MCF 10A (cell line): Measurements from ENCODE around the gene FZD7. TPM values are rescaled to one million over a fixed set of nuclear protein-coding genes. Genes with fewer than 3 reads are reported as not detected.

Source experiments
- BruUV-seq: library from RNA; stranded (reverse); fragments of 400-500 nt; replicated peaks from 2 replicates; lab custom pipeline; 2021; lab: Mats Ljungman, UMichigan
- CTCF ChIA-PET: fragments of 300-600 bp; sonication (Branson Sonifier 250); formaldehyde crosslinking; extraction: SDS; loops from one replicate; lab custom pipeline; 2021; ENCODE audit warnings: antibody characterized with exemption, inconsistent platforms; lab: Yijun Ruan, JAX
- POLR2A ChIA-PET: fragments of 300-600, 350-650 bp; sonication (Branson Sonifier 250); formaldehyde crosslinking; extraction: SDS; loops from one replicate; lab custom pipeline; 2020; ENCODE audit warnings: antibody characterized with exemption, inconsistent platforms; lab: Yijun Ruan, JAX
- DNase-seq: peaks from one replicate; pipeline ENCODE4 v3.0.0-alpha.2; 2018; ENCODE audit not compliant: unreplicated experiment
- H3K27ac Mint-ChIP-seq: one replicate; pipeline ENCODE4 v1.8.0; 2022; ENCODE audit warnings: mild to moderate bottlenecking, low read depth, mixed read lengths; ENCODE audit not compliant: unreplicated experiment
- H3K27me3 Mint-ChIP-seq: one replicate; pipeline ENCODE4 v1.8.0; 2022; ENCODE audit warnings: mixed read lengths; ENCODE audit not compliant: insufficient read depth, unreplicated experiment
- H3K36me3 Mint-ChIP-seq: one replicate; pipeline ENCODE4 v1.8.0; 2022; ENCODE audit warnings: mild to moderate bottlenecking, moderate library complexity, mixed read lengths; ENCODE audit not compliant: insufficient read depth, unreplicated experiment
- H3K4me1 Mint-ChIP-seq: one replicate; pipeline ENCODE4 v1.8.0; 2022; ENCODE audit warnings: mixed read lengths; ENCODE audit not compliant: insufficient read depth, unreplicated experiment
- H3K4me3 Mint-ChIP-seq: one replicate; pipeline ENCODE4 v1.8.0; 2022; ENCODE audit warnings: mild to moderate bottlenecking, moderate library complexity, mixed read lengths; ENCODE audit not compliant: unreplicated experiment
- H3K9me3 Mint-ChIP-seq: one replicate; pipeline ENCODE4 v1.8.0; 2022; ENCODE audit warnings: mixed read lengths; ENCODE audit not compliant: unreplicated experiment
- CTCF ChIP-seq: fragments of 200-600 bp; IDR thresholded peaks from one replicate; pipeline ENCODE4 v1.8.0; 2022; ENCODE audit warnings: antibody characterized with exemption, mild to moderate bottlenecking; ENCODE audit not compliant: unreplicated experiment
- intact Hi-C: fragments of 100-400 bp; cut with micrococcal nuclease; formaldehyde crosslinking; loops from 2 replicates; pipeline ENCODE4 v1.14.1; 2022
- total RNA-seq: library from RNA; stranded (reverse); gene quantifications from 2 replicates; pipeline ENCODE4 v1.2.3, GENCODE V29; 2022

The FZD7 gene
- total RNA-seq, 1 experiment from 2014 or later: 1.1 TPM

- no peaks in the 10 kb centered on the region for H3K27me3 Mint-ChIP-seq
- ChIA-PET POLR2A (no interaction called here), CTCF (no interaction called here)
- no TSS peak for BruUV-seq
- H3K9me3 Mint-ChIP-seq: no peaks in the 10 kb centered on the region
- no peak for DNase-seq
- no peak for TF ChIP-seq CTCF
- H3K27ac Mint-ChIP-seq: no peak overlapping the region
- H3K4me3 Mint-ChIP-seq: no peak overlapping the region
- intact Hi-C loops: no loop called here
- H3K36me3 Mint-ChIP-seq: no peaks in the 10 kb centered on the region
- H3K4me1 Mint-ChIP-seq: no peaks in the 10 kb centered on the region
Measured at GRCh38 chr2:201985728-201986462, 47.8 kb upstream of the FZD7 start.

DNA sequence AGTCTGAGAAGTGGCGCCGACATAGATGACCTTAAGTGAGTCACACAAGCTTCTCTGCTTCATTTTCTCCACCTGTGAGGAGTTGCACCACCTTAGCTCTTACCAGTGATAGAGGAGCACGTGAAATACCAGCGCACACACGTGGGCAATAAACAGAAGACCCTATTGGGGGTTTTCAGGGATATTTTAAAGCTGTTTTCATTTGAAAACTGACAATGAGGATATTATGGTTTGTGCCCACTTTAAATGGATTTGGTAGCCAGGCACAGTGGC is 47.3 kb upstream of the FZD7 start:
- H3K4me1 Mint-ChIP-seq: no peaks in the 10 kb centered on the region
- TF ChIP-seq CTCF: no peak
- intact Hi-C loops: no loop called here
- H3K27me3 Mint-ChIP-seq: no peaks in the 10 kb centered on the region
- ChIA-PET POLR2A (no interaction called here), CTCF (interaction anchor here (0.7 kb wide), 1 partner anchor 72 kb away, joined by 6 read pairs; no protein-coding TSS in a partner anchor)
- no peaks in the 10 kb centered on the region for H3K36me3 Mint-ChIP-seq
- no peak for DNase-seq
- no peak overlapping the region for H3K4me3 Mint-ChIP-seq
- no peaks in the 10 kb centered on the region for H3K9me3 Mint-ChIP-seq
- no peak overlapping the region for H3K27ac Mint-ChIP-seq
- no TSS peak for BruUV-seq

GRCh38 chr2:201987426-201987825 is 46.2 kb upstream of the FZD7 start:
- intact Hi-C loops: no loop called here
- no peaks in the 10 kb centered on the region for H3K9me3 Mint-ChIP-seq
- H3K36me3 Mint-ChIP-seq: no peaks in the 10 kb centered on the region
- no peak overlapping the region for H3K4me3 Mint-ChIP-seq
- H3K4me1 Mint-ChIP-seq: no peaks in the 10 kb centered on the region
- TF ChIP-seq CTCF: no peak
- CTCF ChIA-PET: interaction anchor here (1.5 kb wide), 1 partner anchor 128 kb away, joined by 7 read pairs; no protein-coding TSS in a partner anchor
- POLR2A ChIA-PET: no interaction called here
- no peak overlapping the region for H3K27ac Mint-ChIP-seq
- no peaks in the 10 kb centered on the region for H3K27me3 Mint-ChIP-seq
- no peak for DNase-seq
- BruUV-seq: no TSS peak

DNA sequence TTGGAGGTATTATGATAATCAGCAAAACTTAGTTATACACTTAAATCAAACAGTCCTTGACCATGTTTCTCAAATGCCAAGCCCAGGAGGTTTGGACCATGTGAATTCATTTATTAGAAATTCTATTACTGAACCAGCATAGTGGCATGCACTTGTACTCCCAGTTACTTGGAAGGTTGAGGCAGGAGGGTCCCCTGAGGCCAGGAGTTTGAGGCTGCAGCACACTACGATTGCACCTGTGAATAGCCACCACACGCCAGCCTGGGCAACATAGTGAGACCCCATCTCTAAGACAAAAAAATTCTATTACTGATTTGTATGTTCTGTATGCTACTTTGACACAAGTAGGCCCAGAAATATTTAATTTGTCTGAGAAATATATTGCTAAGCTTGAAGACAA is 43.6 kb upstream of the FZD7 start:
- no peak for DNase-seq
- Mint-ChIP-seq H3K9me3 (no peaks in the 10 kb centered on the region), H3K27ac (no peak overlapping the region), H3K4me1 (no peaks in the 10 kb centered on the region), H3K36me3 (no peaks in the 10 kb centered on the region), H3K4me3 (no peak overlapping the region), H3K27me3 (no peaks in the 10 kb centered on the region)
- POLR2A ChIA-PET: no interaction called here
- intact Hi-C loops: no loop called here
- BruUV-seq: no TSS peak
- CTCF ChIA-PET: interaction anchor here (0.6 kb wide), 1 partner anchor 11 kb away, joined by 5 read pairs; no protein-coding TSS in a partner anchor
- no peak for TF ChIP-seq CTCF
